GM11168 (cell line): ENCODE results near the gene MTHFR.
"Not testable (repeated sequence)": the region's sequence is repeated elsewhere in the genome, so short reads cannot be mapped to it uniquely, and the experiment has no call there.

Experiments
- in situ Hi-C: fragments of 300-500 bp; cut with MboI; formaldehyde crosslinking; loops from one replicate; pipeline ENCODE4 v1.12.0; 2022; ENCODE audit warnings: low sequenced_read_pairs; ENCODE audit not compliant: unreplicated experiment

MTHFR gene

DNA sequence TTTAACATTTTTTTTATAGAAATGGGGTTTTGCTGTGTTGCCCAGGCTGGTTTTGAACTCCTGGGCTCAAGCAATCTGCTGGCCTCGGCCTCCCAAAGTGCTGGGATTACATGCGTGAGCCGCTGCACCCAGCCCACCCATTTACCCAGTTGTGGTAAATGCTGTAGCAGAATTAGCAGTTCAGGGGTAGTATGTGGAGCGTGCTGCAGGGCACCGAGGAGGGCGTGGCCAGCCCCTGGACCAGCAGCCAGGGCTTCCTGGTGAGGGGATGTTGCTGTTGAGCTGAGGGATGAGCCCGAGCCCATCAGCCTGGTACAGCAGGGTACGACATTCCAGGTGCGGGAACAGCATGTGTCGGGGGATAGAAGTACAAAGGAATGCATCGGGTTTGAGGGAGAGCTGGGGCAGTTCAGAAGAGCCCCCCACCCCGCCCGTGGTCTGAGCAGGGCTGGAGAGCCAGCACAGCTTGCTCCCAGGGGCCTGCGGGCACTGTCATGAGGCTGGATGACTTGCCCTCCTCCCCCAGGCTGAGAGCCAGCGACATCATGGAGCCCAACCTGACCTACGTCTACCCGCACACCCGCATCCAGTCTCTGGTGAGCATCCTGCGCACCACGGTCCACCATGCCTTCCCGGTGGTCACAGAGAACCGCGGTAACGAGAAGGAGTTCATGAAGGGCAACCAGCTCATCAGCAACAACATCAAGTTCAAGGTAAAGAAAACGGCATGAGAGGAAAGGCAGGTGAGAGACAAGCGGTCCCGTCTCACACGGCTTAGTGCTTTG is 29.9 kb upstream of the MTHFR start:
- in situ Hi-C loops = no loop called here

DNA sequence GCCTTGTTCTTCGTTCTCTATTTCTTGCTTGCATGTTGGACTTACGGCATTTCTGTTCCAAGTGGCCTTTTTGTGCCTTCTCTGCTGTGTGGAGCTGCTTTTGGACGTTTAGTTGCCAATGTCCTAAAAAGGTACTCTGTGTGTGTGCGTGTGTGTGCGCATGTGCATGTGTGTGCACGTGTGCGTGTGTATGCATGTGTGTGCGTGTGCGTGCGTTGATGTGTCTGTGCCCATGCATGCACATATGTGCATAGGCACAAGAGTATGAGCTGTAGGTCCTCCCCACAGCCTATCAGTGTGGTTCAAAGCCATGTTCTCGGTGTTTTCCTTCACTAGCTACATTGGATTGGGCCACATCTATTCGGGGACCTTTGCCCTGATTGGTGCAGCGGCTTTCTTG is 28.1 kb upstream of the MTHFR start:
- in situ Hi-C loops = no loop called here

DNA sequence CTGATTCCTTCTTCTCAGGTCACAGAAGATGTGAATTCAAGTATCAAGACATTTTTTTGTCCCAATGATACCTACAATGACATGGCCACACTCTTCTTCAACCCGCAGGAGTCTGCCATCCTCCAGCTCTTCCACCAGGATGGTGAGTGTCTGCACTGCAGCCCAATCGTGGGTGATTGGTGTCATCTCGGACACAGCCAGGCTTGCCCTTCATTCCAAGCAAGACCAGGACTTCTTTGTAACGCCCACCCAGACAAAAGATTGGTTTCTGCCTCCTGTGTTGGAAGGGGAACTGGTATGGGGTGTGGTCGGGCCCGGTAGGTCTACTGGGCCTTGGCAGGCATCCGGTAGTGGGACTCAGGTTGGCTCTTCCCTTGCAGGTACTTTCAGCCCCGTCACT is 27.7 kb upstream of the MTHFR start:
- in situ Hi-C loops = no loop called here

DNA sequence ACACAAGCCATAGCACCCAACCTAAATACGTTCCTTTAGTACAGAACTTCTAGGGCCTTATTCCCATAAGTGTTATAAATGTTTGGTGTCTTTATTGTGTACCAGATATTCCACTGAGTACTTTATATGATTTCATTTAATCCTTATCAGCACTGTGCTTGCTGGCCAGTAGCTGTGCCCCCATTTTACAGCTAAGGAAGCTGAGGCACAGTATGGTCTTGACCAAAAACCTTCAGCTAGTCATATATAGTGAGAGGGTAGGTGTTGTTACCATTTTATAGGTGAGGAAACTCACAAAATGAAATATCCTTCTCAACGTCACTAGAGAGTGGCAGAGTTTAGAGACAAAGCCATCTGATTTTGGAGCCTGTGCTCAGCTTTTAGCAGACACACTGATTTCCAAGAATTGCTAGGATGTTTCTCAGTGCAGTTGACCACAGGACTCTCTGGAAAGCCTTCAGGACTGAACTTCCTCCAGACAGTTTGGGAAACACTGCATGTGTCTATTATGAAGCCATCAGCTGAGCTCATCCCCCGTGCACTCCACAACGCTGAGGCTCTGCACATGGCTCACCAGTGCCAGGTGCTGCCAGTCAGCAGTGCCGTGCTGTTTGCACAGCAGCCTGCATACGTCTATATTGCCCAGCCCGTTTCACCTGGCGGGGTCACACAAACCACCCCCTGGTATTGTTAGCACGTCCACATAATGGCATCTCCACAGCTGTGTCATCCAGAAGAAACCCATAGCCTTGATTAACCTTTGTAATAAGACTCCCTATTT is 26.4 kb upstream of the MTHFR start:
- in situ Hi-C loops = no loop called here

DNA sequence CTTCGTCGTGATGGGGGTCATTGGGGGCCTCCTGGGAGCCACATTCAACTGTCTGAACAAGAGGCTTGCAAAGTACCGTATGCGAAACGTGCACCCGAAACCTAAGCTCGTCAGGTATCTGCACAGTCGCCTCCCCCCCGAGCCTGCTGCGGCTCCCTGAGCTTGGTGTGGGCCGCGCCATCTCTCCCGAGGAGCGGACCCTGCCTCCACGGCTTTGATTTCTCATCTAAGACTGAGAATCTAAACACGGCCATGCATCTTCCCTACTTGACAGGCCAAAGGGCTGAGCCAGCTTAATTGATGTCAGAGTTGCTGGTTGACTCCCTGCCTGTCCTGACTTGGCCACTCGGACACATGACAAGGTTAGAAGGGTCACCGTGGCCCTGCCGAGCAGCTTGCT is 22.7 kb upstream of the MTHFR start:
- in situ Hi-C loops = no loop called here

DNA sequence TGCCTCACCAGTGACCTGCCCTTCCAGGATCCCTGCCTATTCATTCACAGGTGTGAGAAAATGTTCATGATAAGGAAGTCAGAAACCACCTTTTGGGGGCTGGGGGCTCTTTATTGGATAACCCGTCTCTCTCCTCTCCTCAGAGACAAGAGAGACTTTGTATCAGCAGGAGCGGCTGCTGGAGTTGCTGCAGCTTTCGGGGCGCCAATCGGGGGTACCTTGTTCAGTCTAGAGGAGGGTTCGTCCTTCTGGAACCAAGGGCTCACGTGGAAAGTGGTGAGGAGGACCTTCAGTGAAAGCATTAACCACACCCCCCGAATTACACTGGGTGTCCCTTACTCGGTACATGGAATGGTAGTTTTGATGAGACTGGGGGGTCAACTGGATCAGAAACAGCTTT is 21.2 kb upstream of the MTHFR start:
- in situ Hi-C loops = no loop called here

DNA sequence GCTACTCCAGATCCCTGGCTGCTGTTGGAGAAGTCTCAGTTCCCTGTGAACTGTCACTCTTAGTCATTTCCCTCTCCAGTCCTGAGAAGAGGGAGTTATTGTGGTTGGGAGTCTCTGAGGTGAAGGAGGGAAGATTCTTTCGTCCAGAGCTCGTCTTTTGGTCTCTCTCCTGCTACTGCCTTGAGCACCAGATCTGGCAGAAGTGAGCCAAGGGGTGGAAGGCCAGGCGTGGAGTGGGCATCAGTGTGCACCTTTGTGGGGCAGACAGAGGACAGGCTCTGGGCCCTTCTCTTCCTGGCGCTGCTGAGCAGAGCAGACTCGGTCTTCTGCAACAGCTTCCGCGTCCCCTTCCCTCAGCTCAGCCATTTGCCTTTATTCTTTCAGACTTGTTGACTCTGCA is 19.4 kb upstream of the MTHFR start:
- in situ Hi-C loops = no loop called here

DNA sequence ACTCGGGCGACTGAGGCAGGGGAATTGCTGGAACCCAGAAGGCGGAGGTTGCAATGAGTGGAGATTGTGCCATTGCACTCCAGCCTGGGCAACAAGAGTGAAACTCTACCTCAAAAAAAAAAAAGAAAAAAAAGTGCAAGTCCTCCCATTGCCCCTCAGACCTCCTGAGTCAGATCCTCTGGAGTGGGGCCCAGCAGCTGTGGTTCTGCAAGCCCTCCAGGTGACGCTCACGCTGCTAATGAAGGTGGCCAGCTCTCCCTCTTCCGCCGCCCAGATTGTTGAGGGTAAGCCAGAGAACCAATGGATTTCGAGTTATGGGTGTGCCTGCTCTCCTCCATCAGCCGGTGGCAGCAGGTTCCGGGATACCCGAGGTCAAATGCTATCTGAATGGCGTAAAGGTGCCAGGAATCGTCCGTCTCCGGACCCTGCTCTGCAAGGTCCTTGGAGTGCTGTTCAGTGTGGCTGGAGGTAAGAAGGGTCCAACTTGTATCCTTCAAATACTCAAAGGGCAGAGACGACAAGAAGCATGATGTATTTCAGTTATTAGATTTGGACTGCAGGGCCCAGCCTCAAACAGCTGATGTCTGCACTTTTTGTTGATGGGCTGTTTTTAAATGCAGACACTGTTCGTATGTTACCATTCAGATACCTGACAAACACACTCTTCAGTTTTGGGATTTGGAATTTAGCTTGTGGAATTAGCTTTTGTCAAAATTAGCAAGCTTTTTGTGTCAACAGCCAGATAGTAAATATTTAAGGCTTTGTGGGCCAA is 17.8 kb upstream of the MTHFR start:
- in situ Hi-C loops = no loop called here

DNA sequence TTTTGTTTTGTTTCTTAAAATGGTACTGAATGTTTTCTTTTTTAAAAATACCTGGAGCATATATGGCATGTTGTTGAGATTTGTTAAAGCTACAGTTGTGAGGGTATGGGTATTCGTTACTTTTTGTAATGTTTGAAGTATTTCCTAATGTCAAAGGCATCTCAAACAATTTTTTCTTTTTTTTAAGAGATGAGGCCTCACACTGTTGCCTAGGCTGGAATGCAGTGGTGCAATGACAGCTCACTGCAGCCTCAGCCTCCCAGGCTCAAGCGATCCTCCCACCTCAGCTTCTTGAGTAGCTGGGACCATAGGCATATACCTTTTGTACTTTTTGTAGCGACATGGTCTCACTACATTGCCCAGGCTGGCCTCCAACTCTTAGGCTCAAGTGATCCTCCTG is 16.3 kb upstream of the MTHFR start:
- in situ Hi-C loops = no loop called here

DNA sequence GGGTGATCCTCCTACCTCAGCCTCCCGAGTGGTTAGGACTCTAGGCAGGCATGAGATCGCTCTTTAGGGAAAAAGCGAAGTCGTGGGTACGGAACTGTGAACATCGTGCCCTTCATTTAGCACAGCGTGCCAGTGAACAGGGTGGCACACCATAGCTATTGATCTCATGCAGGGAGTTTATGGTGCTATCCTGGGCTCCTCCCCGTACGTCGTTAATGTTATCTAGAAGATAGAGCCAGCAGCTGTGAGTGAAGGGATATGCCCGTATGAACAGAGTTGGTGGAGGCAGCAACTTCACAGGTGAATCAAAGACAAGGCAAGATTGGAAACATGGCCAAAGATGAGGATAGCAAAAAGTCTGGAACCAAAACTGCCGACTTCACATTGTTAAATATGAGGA is 11.4 kb upstream of the MTHFR start:
- in situ Hi-C loops = no loop called here

DNA sequence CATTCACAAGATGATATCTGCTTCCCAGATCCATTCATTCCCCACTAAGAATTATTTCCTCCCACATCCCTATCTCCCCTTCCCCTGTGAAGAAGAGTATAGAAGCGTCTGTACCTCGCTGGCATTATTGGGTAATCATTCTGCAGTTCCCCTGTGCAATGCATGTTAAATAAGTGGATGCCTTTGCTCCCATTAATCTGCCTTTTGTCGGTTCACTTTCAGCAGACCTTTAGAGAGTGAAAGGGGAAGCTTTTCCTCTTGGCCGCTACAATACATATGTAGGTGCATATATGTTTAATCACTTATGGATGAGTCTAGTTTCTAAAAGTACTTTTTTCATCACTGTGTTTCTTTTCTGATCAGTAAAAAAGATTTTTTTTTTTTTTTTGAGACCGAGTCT is 7.3 kb upstream of the MTHFR start:
- in situ Hi-C loops = no loop called here

DNA sequence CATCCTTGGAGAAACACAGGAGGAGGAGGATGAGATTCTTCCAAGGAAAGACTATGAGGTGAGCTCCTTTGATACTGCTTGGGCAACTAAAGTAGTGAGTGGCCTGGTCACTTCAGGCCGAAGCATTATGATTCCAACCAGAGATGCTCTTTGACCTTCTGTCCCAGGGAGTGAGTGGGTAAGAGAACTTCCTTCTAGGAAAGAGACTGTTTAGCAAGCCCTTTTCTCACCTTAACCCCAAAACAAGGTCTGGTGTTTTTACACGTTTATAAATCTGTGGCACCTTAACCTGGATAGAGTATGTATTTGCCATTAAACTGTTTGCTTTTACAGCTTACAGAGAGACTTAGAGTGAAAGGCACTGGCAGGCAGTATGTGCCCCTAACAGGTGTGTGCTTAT is 1.4 kb upstream of the MTHFR start:
- in situ Hi-C loops = no loop called here

DNA sequence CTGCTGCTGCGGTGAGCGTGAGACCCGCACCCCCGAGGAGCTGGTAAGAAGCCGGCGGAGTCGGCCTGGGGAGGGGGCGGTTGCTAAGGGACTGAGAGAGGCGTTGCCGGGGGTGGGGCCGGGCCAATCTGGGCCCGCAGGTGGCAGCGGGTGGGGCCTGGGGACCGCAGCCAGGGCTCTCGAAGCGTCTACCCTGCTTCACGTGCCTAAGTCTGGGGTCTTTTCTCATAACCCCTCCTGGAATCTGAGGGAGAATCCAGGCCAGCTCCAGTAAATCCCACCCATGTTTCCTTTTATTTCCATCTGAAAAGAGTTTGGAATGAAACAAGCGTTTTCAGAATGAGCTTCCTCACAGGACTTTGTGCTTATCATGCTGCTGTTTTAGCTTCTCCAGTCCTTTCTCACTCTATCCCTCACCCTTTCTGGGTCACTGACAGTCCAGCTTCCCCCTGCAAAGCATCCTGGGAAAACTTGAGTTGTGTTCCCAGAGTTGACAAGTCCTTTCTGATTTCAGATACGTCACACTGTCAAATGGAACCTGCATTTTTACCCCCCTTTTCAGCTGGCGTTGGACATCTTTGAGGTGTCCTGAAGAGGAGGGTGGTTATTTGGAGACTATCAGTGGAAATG is 658 bp upstream of the MTHFR start:
- in situ Hi-C loops = no loop called here

DNA sequence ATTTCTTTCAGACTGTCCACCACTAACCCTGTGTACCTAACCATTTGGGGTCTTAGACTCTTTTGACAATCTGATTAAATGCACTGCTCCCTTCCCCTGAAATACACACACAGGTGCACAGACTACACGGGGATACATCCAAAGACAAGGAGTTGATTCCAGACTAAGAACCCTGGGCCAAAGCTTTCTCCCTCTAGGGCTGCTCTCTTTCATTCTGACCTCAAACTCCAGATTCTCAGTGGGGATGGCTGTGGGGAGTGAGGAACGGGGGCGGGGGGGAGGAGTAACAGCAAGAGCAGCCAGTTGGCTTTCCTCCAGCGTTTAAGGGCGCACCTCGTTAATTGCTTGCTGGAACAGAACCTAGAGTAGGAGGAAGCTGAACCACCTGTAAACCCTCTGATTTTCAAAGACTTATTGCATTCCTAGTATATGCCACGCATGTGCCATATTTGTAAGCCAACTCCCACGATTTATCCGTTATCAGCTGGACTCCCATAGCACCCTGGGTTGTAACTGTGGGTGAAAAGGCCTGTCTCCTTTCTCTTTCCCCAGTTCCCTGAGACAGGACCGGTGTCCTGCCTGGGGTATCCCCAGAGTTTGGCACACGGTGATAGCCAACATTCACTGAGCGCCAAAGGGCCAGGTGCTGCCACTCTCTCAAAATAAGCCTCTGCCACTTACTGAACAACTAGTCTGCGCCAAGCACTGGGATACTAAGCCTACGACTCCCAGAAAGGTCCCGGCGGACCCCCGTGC is 920 bp downstream of the MTHFR start:
- in situ Hi-C loops = no loop called here

DNA sequence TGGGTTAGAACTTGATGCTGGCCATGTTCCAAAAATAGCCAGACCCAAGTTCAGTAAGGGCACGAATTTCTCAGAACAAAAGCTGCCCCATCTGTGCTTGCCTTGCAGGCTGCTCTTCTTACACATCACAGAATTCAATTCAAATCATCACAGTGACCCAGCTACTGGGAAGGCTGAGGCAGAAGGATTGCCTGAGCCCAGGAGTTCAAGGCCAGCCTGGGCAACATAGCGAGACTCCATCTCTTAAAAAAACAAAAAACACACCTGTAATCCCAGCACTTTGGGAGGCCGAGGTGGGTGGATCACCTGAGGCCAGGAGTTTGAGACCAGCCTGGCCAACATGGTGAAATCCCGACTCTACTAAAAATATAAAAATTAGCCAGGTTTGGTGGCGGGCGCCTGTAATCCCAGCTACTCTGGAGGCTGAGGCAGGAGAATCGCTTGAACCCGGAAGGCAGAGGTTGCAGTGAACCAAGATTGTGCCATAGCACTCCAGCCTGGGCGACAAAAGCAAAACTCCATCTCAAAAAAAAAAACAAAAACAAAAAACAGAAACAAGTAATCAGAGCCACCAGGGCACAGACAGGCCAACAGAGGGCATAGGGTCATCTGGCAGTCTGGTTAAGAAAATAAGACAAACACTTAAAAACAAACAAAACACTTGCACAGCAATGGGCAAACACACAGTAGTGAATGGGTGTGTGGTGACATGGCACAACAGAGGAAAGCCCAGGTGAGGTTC is 1.7 kb downstream of the MTHFR start:
- in situ Hi-C loops = not testable (repeated sequence)

DNA sequence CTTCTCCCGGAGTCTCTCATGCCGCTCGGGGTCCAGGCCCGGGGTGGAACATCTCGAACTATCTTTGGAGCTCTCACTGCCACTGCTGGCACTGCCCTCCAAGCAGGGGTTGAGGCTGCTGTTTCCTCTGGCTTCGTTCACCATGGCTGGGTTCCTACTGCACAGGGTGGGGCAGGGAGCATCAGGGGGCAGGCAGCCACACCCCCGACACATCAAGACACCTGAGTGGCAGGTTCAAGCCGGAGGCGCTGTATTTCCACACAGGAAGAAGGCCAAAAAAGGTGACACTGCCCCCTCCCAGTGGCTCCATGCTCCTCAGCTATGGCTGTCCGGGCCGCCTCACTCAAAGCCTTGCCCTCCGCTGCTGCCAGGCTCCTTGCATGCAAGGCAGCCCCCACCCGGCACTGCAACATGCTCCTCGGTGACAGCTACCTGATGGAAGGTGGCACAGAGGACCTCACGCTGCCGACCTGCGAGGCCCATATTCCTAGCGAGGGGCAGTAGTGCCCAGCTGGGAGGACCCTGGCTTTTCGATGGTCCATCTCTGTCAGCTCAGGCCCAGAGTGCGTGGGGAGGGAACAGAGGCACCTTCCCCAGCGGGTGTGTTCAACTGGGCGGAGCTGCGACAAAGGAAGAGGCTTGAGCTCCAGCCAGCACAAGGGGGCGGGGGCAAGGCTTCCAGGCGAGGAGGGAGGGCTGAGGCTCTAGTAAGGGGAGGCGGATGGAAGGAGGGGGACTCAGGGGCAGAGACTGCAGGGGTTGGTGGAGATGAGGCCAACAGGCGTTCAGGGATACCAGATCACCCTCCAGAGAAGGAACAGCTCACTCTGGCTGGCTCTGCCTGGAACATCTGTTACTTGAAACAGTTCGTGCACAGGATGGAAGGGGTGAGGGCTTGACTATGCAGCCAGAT is 2.5 kb downstream of the MTHFR start:
- in situ Hi-C loops = no loop called here

DNA sequence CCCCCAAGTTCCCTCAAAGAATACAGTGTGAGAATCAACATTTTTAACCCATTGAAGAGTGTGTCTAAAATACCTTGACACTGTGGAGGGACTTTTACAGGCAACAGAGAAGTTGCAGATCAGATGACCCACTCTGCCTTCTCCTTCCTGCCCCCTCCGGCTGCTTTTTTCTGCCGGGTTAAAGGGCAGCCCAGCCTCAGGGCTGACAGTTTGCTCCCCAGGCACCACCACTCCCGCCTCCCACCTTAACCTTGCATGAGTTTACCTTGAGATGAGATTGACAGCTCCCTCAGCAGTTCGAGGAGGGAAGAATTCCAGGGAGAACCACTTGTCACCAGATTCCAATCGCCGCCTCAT is 3.2 kb downstream of the MTHFR start:
- in situ Hi-C loops = no loop called here

DNA sequence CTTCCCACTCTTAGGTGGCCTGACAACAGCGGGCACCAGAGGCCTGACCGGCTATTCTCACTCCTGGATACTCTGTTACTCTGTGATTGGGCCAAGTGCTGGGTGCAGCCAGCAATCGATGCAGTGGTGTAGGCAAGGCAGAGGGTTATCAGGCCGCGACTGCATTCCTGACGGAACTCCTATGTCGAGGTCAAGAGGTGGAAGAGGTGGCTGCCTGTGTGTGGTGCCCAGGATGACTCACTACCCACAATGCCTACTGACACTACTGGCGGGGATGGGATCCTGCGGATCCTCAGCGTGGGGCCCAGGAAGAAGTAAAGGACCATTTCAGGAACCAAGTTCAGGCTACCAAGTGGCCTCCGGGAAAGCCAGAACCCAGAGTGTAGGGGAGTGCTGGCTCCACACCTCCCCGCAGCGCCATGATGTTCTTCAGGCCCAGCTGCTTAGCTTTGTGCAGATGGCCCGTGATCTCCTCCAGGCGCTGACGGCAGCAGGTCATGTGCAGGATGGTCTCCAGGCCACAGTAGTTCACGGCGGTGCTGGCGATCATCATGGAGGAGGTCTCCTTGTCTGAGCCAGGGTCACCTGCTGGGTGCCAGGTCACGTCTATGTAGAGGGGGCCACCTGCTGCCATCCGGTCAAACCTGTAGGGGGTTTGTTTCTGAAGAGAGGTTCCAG is 4.9 kb downstream of the MTHFR start:
- in situ Hi-C loops = no loop called here
